DND-41 (cell line): ENCODE measurements around the gene FBXL13.

Experiments
- ATAC-seq: fragments of 200-7000 bp; cut with Tn5 transposase; 3 replicates; pipeline ENCODE4 v1.9.1; 2021; ENCODE audit warnings: low read depth; ENCODE audit not compliant: insufficient read depth
- DNase-seq: peaks from one replicate; pipeline ENCODE4 v3.0.0-alpha.2; 2020
- H2AFZ ChIP-seq: 2 replicates; pipeline ENCODE4 v1.6.0; 2012; ENCODE audit warnings: low read depth, low read length
- H3K27ac ChIP-seq: 2 replicates; pipeline ENCODE4 v1.5.1; 2012; ENCODE audit warnings: low read length, inconsistent platforms
- H3K27me3 ChIP-seq: fragments of 200-600 bp; sonication (generic); 2 replicates; pipeline ENCODE4 v1.6.0; 2012; ENCODE audit warnings: low read length, mild to moderate bottlenecking, inconsistent platforms; ENCODE audit not compliant: insufficient read depth, poor library complexity
- H3K36me3 ChIP-seq: 2 replicates; pipeline ENCODE4 v1.5.1; 2012; ENCODE audit warnings: low read length, inconsistent platforms; ENCODE audit not compliant: insufficient read depth
- H3K4me1 ChIP-seq: 2 replicates; pipeline ENCODE4 v1.5.1; 2012; ENCODE audit warnings: mild to moderate bottlenecking, low read length; ENCODE audit not compliant: insufficient read depth
- H3K4me2 ChIP-seq: 2 replicates; pipeline ENCODE4 v1.6.0; 2012; ENCODE audit warnings: mild to moderate bottlenecking, moderate library complexity, low read length, inconsistent platforms; ENCODE audit not compliant: insufficient read depth
- H3K4me3 ChIP-seq, 2 experiments: fragments of 200-600 bp in 1 of 2; shearing (Covaris generic) in 1 of 2; 2 replicates each; pipeline ENCODE4 v1.5.1; 2012 to 2016; ENCODE audit warnings: inconsistent platforms in 2 of 2, low read length in 2 of 2, mild to moderate bottlenecking in 2 of 2, low read depth in 1 of 2, moderate library complexity in 1 of 2
- H3K79me2 ChIP-seq: 2 replicates; pipeline ENCODE4 v1.6.0; 2012; ENCODE audit warnings: low read length, inconsistent platforms; ENCODE audit not compliant: insufficient read depth
- H3K9ac ChIP-seq: 2 replicates; pipeline ENCODE4 v1.6.0; 2012; ENCODE audit warnings: low read depth, mild to moderate bottlenecking, inconsistent platforms, low read length, moderate library complexity
- H3K9me3 ChIP-seq: 2 replicates; pipeline ENCODE4 v1.5.1; 2012; ENCODE audit warnings: low read length, moderate library complexity, mild to moderate bottlenecking, inconsistent platforms; ENCODE audit not compliant: insufficient read depth, severe bottlenecking
- H4K20me1 ChIP-seq: 2 replicates; pipeline ENCODE4 v1.6.0; 2012; ENCODE audit warnings: low read length; ENCODE audit not compliant: insufficient read depth
- CTCF ChIP-seq: IDR thresholded peaks from 2 replicates; pipeline ENCODE4 v1.5.1; 2012; ENCODE audit warnings: borderline replicate concordance, low read length, moderate library complexity, mild to moderate bottlenecking; ENCODE audit not compliant: poor library complexity, severe bottlenecking; ENCODE audit errors: extremely low read depth
- EZH2 ChIP-seq: IDR thresholded peaks from 3 replicates; pipeline ENCODE4 v1.6.1; 2012; ENCODE audit warnings: borderline replicate concordance, low read depth, mild to moderate bottlenecking, moderate library complexity, low read length, inconsistent platforms; ENCODE audit not compliant: severe bottlenecking

Gene FBXL13

GRCh38 chr7:102991540-102992214 is 82.9 kb downstream of the FBXL13 start:
- Histone ChIP-seq H3K36me3 (no peaks in the 10 kb centered on the region), H3K4me1 (no peaks in the 10 kb centered on the region), H3K27me3 (peaks cover 7% of the 10 kb centered on the region), H2AFZ (no peak overlapping the region), H3K9ac (no peak overlapping the region), H3K9me3 (no peaks in the 10 kb centered on the region), H3K4me2 (no peak overlapping the region), H3K4me3 (no peak overlapping the region), H4K20me1 (no peaks in the 10 kb centered on the region), H3K27ac (no peak overlapping the region), H3K79me2 (no peaks in the 10 kb centered on the region)
- no peak for ATAC-seq
- TF ChIP-seq EZH2: no peak
- no peak for DNase-seq

GRCh38 chr7:102991077-102991539 is 83.5 kb downstream of the FBXL13 start:
- H3K79me2 ChIP-seq: no peaks in the 10 kb centered on the region
- H3K4me1 ChIP-seq: no peaks in the 10 kb centered on the region
- no peak overlapping the region for H3K4me3 ChIP-seq
- no peak overlapping the region for H3K9ac ChIP-seq
- no peaks in the 10 kb centered on the region for H3K9me3 ChIP-seq
- no peak for DNase-seq
- no peak overlapping the region for H2AFZ ChIP-seq
- TF ChIP-seq CTCF: no peak
- no peak for TF ChIP-seq EZH2
- no peak overlapping the region for H3K27ac ChIP-seq
- no peaks in the 10 kb centered on the region for H4K20me1 ChIP-seq
- no peak for ATAC-seq
- peaks cover 7% of the 10 kb centered on the region for H3K27me3 ChIP-seq
- no peaks in the 10 kb centered on the region for H3K36me3 ChIP-seq
- no peak overlapping the region for H3K4me2 ChIP-seq

- Histone ChIP-seq H3K9ac (no peak overlapping the region), H3K27ac (no peak overlapping the region), H3K4me2 (no peak overlapping the region), H3K9me3 (no peaks in the 10 kb centered on the region), H3K4me1 (no peaks in the 10 kb centered on the region), H3K4me3 (no peak overlapping the region), H2AFZ (no peak overlapping the region), H3K79me2 (no peaks in the 10 kb centered on the region), H3K36me3 (no peaks in the 10 kb centered on the region), H3K27me3 (peaks cover 7% of the 10 kb centered on the region), H4K20me1 (no peaks in the 10 kb centered on the region)
- ATAC-seq (no peak), DNase-seq (no peak)
- no peak for TF ChIP-seq CTCF
- no peak for TF ChIP-seq EZH2
These were observed 84.0 kb downstream of the FBXL13 start for GRCh38 chr7:102990642-102991041.

- no peak overlapping the region for H3K27ac ChIP-seq
- no peak overlapping the region for H2AFZ ChIP-seq
- H3K27me3 ChIP-seq: peaks cover 7% of the 10 kb centered on the region
- ATAC-seq (no peak), DNase-seq (no peak)
- TF ChIP-seq EZH2 (no peak), CTCF (no peak)
- no peak overlapping the region for H3K9ac ChIP-seq
- H3K36me3 ChIP-seq: no peaks in the 10 kb centered on the region
- no peaks in the 10 kb centered on the region for H4K20me1 ChIP-seq
- H3K4me3 ChIP-seq: no peak overlapping the region
- no peaks in the 10 kb centered on the region for H3K79me2 ChIP-seq
- H3K9me3 ChIP-seq: no peaks in the 10 kb centered on the region
- no peak overlapping the region for H3K4me2 ChIP-seq
- H3K4me1 ChIP-seq: no peaks in the 10 kb centered on the region
These were observed 85.7 kb downstream of the FBXL13 start for GRCh38 chr7:102988631-102989560.
